GM23338 (cell line): ENCODE measurements around the gene GPRASP1.
"Not testable (repeated sequence)": the region's sequence is repeated elsewhere in the genome, so short reads cannot be mapped to it uniquely, and the experiment has no call there.

ENCODE experiments used
- CREB1 ChIP-seq: fragments of 250-450 bp; sonication (Bioruptor Pico); IDR thresholded peaks from 2 replicates; pipeline ENCODE4 v1.5.0; 2020; ENCODE audit warnings: low read depth, mild to moderate bottlenecking, moderate library complexity
- CTCF ChIP-seq, 2 experiments: fragments of 200-600 bp in 1 of 2; sonication (generic) in 1 of 2; conservative IDR thresholded peaks; 2 replicates each; pipeline versions ENCODE4 v1.5.1 to v1.6.1; 2016 to 2017; ENCODE audit warnings: antibody characterized with exemption in 2 of 2, low read depth in 2 of 2, mild to moderate bottlenecking in 2 of 2, moderate library complexity in 1 of 2
- ETS1 ChIP-seq: IDR thresholded peaks from 2 replicates; pipeline ENCODE4 v1.6.1; 2016; ENCODE audit warnings: antibody characterized with exemption
- EZH2 ChIP-seq: fragments of 200-600 bp; sonication (generic); IDR thresholded peaks from one replicate; pipeline ENCODE4 v1.8.0; 2017; ENCODE audit warnings: antibody characterized with exemption, mild to moderate bottlenecking, low read depth; ENCODE audit not compliant: unreplicated experiment
- EZH2phosphoT487 ChIP-seq: fragments of 200-600 bp; sonication (generic); IDR thresholded peaks from one replicate; pipeline ENCODE4 v1.8.1; 2018; ENCODE audit warnings: antibody characterized with exemption; ENCODE audit not compliant: unreplicated experiment
- JUNB ChIP-seq: IDR thresholded peaks from one replicate; pipeline ENCODE4 v1.6.1; 2016; ENCODE audit warnings: antibody characterized with exemption; ENCODE audit not compliant: unreplicated experiment
- NANOG ChIP-seq: IDR thresholded peaks from 2 replicates; pipeline ENCODE4 v1.6.1; 2016; ENCODE audit warnings: antibody characterized with exemption, borderline replicate concordance
- POLR2AphosphoS5 ChIP-seq: IDR thresholded peaks from 2 replicates; pipeline ENCODE4 v1.6.1; 2016; ENCODE audit warnings: antibody characterized with exemption, low read depth
- REST ChIP-seq: IDR thresholded peaks from one replicate; pipeline ENCODE4 v1.6.1; 2018; ENCODE audit warnings: antibody characterized with exemption; ENCODE audit not compliant: unreplicated experiment
- ZNF114 ChIP-seq: fragments of 250-450 bp; sonication (Bioruptor Pico); IDR thresholded peaks from 2 replicates; pipeline ENCODE4 v1.5.0; 2020; ENCODE audit warnings: mild to moderate bottlenecking, moderate library complexity
- ZNF331 ChIP-seq: fragments of 250-450 bp; sonication (Bioruptor Pico); IDR thresholded peaks from 2 replicates; pipeline ENCODE4 v1.5.0; 2020; ENCODE audit warnings: low read depth, mild to moderate bottlenecking, moderate library complexity

- TF ChIP-seq REST; CTCF (conservative IDR thresholded peaks at IDR 0.05; ENCODE audit: low read depth in 2 of 2); EZH2phosphoT487; EZH2; POLR2AphosphoS5; CREB1 (CRISPR knock-in tag); ZNF114 (CRISPR knock-in tag); NANOG; ZNF331 (CRISPR knock-in tag); ETS1; JUNB: not testable (repeated sequence)
Observed at GRCh38 chrX:102663820-102664219, 12.5 kb downstream of the GPRASP1 start.
